ENCODE results near the gene ZNF581.

ZNF581 gene

DNA sequence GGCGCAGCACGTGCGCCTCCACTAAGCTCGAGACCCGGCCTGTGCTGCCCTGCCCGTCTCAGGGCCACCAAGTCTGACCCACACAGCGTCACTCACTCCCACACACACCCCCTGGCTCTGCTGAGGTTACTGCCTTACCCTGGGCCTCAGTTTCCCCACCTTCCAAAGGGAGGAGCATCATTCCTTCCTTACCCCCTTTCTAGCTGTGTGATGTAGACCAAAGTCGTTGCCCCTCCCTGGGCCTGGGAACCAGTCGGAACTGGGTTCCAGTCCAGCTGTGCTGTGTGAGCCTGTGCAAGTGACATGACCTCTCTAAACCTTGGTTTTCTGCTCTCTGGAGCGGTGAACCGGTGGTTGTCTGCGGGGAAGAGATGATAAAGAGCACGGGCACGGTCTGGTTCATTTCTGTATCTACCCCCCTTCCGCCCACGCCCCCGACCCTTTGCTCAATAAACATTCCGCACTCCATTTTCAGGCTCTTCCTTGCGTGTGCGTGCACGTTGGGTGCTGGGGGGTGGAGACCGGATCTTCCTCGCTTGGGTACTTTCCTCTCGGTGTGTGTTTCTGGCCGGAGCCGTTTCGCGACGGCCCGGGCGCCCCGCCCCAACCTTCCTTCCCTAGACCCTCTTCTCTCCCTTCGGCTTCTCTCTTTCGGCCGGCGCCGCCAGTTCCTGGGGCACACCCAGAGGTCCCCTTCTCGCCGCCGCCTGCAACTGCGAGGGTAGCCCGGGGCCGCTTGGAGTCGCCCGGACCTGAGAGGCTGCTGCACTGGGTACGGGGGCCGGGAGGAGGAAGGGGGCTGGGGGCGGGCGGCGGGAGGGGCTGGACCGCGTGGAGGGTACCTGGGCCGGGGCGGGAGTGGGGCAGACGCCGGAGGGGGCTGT, at the start of gene ZNF581:
ZNF581 (plus strand) TSS at position 647 of the 884 bp plus-strand sequence. CDS start 923 bp downstream, outside the sequence.
- DNase-seq = peak; percentile 89 to 91

- no peak for DNase-seq
Measured at GRCh38 chr19:55594996-55595545, 48.4 kb upstream of the ZNF581 start.

DNA sequence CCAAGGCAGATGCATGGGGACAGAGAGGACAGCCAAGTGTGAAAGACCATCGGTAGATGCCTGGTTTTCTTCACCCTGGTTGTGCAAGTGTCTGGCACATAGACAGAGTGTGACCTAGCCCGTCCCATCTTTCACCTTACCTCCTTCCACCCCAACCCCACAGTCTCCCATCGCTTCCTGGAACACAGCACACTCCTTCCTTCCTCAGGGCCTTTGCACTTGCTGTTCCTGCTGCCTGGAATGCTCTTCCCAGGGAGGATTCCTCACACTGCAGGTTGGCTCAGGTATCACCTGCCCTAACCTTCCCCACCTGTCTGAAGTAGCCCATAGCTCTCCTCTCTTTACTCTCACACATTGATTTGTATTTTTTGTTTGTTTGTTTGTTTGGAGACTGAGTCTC, 47.1 kb upstream of the ZNF581 start:
- no peak for DNase-seq

DNA sequence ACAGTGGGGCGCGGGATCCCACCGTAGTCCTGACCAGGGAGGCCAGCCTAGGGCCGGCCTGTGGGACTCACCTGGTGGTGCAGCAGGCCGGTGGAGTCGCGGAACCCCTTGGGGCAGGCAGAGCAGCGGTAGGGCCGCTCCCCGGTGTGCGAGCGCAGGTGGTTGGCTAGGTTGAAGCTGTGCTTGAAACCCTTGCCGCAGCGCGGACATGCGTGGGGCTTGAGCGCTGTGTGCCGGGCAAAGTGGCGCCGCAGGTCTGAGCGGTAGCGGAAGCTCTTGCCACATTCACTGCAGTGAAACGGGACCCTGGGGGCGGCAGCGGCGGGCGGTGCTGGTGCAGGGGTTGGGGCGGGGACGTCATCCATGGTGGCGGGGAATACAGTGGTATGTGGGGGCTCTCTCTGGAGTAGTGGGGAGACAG, 45.9 kb upstream of the ZNF581 start:
- no peak for DNase-seq

GRCh38 chr19:55598034-55598433, 45.4 kb upstream of the ZNF581 start:
- DNase-seq = no peak

- peak; percentile 98 for DNase-seq
Measured at GRCh38 chr19:55598719-55599467, 44.6 kb upstream of the ZNF581 start.

- peak; percentile 97 to 99 for DNase-seq
Measured at GRCh38 chr19:55599468-55599841, 44.0 kb upstream of the ZNF581 start, which contains the start of gene FIZ1. Gene FIZ1 (minus strand): TSS chr19:55599517. CDS start chr19:55597865, 1,652 bp downstream.

- peak; percentile 89 to 92 for DNase-seq
Measured at GRCh38 chr19:55599842-55600661, 43.4 kb upstream of the ZNF581 start, which contains the start of gene ZNF524. Gene ZNF524 (plus strand): TSS chr19:55600288. CDS start chr19:55602113, 1,825 bp downstream.

DNA sequence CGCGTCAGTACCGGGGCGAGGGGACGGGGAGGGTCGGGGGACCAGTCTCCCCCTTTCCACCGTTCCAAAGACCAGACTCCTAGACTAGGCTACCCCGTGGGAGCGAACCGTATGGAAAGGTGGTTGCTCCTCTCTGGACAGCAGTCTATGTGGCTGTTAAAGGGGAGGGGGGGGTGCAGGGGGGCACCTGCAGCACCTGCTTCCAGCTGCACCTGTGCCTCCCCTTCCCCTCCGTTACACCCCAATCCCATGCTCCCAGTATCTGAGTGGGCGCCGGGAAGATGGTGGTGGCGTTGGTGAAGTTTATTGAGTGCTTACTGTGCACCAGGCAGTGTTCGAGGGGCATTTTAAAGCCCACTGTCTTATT, 42.8 kb upstream of the ZNF581 start:
- DNase-seq = no peak

- DNase-seq = no peak
Measured at GRCh38 chr19:55601084-55601483, 42.4 kb upstream of the ZNF581 start.

DNA sequence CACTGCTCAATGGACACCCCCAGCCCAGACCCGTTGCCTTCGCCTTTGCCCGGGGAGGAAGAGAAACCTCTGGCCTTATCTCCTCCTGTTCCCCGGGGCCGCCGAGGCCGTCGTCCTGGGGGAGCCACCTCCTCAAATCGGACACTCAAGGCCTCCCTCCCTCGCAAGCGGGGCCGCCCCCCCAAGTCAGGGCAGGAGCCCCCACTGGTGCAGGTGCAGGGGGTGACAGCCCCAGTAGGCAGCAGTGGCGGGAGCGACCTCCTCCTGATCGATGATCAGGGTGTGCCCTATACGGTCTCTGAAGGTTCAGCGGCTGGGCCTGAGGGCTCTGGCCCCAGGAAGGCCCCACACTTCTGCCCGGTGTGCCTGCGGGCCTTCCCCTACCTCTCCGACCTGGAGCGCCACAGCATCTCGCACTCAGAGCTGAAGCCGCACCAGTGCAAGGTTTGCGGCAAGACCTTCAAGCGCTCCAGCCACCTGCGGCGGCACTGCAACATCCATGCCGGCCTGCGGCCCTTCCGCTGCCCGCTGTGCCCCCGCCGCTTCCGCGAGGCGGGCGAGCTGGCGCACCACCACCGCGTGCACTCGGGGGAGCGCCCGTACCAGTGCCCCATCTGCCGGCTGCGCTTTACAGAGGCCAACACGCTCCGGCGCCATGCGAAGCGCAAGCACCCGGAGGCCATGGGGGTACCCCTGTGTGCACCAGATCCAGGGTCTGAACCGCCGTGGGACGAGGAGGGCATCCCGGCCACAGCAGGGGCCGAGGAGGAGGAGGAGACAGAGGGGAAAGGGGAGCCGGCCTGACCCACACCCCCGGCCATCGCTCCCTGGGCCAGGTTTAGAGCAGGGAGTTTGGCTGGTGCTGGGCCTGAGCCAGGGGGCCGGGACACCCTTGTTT, 41.1 kb upstream of the ZNF581 start:
- DNase-seq = no peak

DNA sequence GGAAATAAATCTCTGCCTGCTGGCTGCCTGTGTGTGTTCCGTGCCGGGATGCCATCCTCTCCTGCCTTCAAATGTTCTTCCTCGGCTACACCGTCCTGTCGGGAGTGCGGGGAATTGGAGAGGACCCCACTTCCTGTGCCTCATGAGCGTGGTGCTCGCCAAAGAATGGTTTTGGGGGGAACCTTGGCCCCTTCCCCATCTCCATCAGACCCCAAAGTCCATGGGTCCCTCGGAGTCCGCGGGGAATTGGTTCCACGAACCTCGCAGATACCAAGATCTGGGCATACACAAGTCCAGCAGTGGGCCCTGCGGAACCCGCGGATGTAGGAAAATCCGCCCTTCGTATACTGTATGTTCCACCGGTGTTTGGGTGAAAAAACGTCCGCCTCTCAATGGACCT, 40.3 kb upstream of the ZNF581 start:
- DNase-seq = no peak

- no peak for DNase-seq
Measured at GRCh38 chr19:55603581-55604292, 39.7 kb upstream of the ZNF581 start.

DNA sequence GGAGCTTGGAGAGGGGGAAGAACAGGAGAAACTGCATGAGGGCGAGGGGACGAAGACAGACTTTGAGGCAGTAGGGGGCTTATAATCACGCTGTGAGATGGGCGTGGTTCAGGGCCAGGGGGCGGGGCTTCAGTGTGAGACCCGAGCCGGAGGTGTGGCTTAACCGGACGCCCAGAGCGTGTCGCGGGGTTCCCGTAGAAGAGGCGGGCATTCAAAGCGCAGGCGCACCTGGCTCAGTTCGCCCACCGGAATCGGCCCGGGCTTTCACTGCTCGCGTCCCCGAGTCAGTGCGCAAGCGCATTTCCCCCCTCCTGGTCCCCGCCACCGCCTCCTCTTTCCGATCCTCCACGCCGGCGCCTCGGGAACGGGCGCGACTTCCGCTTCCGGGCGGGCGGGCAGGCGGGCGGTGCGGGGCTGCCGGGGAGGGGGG, 38.2 kb upstream of the ZNF581 start:
- DNase-seq = peak; percentile 98 to 99

DNA sequence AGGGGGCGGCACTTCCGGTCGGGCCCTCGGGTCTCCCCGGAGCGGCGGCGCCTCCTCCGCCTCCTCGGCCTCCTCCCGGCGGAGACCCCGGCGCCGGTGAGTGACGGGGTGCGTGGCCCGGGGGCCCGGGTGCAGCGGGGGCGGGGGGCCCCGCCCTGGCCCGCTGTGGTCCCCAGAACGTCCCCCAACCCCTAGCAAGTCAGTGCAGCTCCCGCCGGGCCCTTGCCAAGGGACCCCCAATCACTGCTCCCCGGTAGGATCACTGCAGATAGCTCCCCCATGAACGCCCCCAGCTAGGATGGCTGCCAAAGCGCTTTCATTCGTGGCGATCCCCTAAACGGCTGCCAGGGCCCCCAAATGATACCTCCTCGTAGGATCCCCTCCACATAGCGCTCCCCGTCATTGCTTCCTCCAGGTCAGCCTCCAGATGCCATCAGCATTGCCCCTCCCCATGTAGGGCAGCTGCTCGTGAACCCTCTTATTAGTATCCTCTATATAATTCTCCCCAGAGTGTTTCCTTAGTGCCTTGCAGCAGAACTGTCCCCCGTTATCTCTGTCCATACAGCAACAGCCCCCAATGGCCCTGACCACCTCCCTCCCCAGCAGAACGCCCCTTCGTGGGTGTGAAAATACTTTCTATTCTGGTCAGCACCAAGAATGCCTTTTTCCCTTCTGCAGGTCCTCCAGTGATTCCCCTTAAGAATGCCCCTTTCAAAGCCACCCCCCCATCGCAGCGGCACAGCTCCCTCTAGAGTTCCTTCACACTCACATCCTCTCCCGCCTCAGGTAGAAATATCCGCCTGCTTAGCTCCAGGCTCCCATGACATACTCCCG, 37.6 kb upstream of the ZNF581 start, which contains the start of gene ZNF865:
ZNF865 (plus strand) TSS at position 11 of the 834 bp plus-strand sequence. CDS start 7,972 bp downstream, outside the sequence.
- DNase-seq = peak; percentile 82

GRCh38 chr19:55606471-55606787, 37.0 kb upstream of the ZNF581 start:
- no peak for DNase-seq

- no peak for DNase-seq
Measured at GRCh38 chr19:55606817-55607216, 36.6 kb upstream of the ZNF581 start.

DNA sequence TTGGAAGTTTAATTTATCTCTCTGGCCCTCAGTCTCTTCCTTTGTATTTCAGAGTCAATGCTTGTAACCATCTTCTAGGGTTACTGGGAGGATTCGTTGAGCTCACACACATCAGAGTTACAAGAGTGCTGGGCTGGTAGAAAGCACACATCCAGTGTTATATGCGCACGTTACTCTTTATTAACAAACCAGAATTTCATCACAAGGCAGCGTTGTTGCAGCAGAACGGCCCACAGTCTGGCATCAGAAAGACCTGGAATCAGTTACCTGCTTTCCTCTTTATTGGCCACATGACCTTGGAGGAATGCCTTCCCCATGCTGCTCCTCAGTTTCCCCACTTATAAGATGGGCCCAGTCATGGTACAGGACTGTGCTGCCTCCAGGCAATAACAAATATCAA, 34.1 kb upstream of the ZNF581 start:
- no peak for DNase-seq

DNA sequence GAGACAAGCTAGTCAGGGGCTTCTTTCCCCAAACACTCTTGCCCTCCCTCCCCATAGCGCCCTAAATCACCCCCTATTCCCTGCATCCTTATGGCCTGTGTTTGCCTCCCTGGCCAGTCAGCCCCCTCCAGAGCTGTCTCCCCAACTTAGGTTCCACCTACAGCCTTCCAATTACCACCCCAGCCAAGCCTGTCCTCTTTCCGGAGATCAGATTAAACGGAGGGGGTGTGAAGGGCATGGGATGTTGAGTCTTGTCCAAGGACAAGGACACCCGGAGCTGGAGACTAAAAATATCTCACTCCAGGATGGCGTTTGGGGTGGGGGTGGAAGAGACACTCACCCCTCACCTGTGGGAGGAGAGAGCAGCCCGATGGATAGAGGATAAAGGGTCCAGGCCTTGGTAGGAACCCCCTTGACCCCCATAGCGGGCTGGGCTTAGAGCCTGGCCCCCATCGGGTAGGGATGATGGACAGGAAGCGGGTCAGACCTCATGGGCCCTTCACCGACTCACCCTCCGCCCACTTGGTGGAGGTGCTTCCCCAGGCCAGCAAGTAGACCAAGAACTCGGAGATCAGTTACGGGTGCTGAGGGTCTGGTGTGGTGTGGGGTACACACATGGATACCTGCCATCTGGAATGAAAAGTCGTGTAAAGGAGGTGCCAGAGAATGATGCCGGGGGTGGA, 32.0 kb upstream of the ZNF581 start:
- no peak for DNase-seq
